ENCODE data around the gene PAM.
A peak's percentile ranks its signal among the peaks of the same experiment; 100 is the strongest.

The PAM gene

DNA sequence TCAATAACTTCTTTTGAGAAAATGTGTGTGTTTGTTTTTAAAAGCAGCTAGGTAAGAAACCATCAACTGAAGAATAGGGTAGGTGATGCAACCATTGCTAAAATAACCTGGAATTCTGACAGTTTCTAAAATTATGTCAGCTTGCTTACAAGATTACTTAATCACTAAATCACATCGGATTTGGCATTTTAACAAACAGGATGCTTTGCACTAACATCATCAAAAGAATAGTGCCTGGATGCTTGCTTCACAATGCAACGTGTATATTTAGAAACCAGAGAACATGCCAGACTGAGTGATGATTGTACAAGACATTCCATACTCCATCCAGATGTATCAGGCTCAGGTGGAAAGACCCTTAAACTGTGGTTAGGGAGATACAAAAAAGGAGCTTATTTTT, 43.9 kb downstream of the PAM start:
- TF ChIP-seq POU2F2 (IDR thresholded peaks at IDR 0.05; ENCODE audit: low read depth, low read length) (no peak), POLR2A (IDR thresholded peaks at IDR 0.05; ENCODE audit: low read depth, low read length) (no peak), PAX5 (IDR thresholded peaks at IDR 0.05; ENCODE audit: insufficient read depth, low read length, severe bottlenecking) (no peak), POLR2AphosphoS5 (IDR thresholded peaks at IDR 0.05; ENCODE audit: low read depth, low read length) (no peak), TAF1 (IDR thresholded peaks at IDR 0.05; ENCODE audit: low read depth, low read length) (no peak), SPI1 (IDR thresholded peaks at IDR 0.05; ENCODE audit: low read depth, low read length) (no peak)
- FAIRE-seq (no peak), DNase-seq (ENCODE audit: insufficient read length, low spot score) (no peak)

DNA sequence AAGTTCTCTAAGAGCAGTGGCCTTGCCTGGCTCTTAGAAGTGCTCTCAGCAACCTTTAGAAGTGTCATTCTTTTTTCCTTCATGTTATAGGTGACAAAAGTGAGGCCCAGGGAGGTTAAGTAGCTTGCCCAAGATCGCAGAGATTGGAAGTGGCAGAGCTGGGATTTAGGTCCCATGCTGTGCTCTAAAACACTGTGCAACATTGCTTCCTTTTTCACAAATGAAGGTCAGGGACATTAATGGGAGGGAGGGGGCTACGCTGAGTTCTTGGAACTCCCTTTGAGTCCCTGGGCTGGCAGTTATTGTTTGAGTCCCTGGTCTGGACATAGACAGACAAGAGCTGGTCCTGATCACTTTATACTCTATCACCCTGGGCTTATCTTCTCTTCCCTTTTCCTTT, 45.3 kb downstream of the PAM start:
- TF ChIP-seq TAF1 (IDR thresholded peaks at IDR 0.05; ENCODE audit: low read depth, low read length) (no peak), SPI1 (IDR thresholded peaks at IDR 0.05; ENCODE audit: low read depth, low read length) (no peak), POU2F2 (IDR thresholded peaks at IDR 0.05; ENCODE audit: low read depth, low read length) (no peak), POLR2AphosphoS5 (IDR thresholded peaks at IDR 0.05; ENCODE audit: low read depth, low read length) (no peak), PAX5 (IDR thresholded peaks at IDR 0.05; ENCODE audit: insufficient read depth, low read length, severe bottlenecking) (no peak)
- DNase-seq (ENCODE audit: insufficient read length, low spot score) (no peak), FAIRE-seq (no peak)

DNA sequence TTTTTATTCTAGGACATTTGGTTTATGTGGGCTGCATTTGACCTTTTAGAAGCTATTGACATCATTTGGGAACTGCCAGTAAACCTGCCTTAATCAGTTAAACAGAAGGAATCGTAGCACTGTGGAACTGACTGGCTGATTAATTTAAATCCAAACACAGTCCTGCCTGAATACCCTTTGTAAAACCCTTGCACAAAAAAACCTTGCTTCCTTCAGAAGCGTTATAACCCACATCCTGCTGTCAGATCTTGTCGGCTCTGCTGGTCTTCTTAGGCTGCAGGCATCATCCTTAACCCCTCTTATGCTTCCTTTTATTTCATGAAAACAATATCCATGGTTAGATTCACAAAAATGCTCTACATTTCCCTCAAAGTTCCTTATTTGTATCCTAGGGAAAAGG, 46.3 kb downstream of the PAM start:
- FAIRE-seq (no peak), DNase-seq (ENCODE audit: insufficient read length, low spot score) (no peak)
- no peak for TF ChIP-seq SPI1 (IDR thresholded peaks at IDR 0.05; ENCODE audit: low read depth, low read length)
- no peak for TF ChIP-seq POU2F2 (IDR thresholded peaks at IDR 0.05; ENCODE audit: low read depth, low read length)
- no peak for TF ChIP-seq POLR2AphosphoS5 (IDR thresholded peaks at IDR 0.05; ENCODE audit: low read depth, low read length)
- TF ChIP-seq POLR2A (IDR thresholded peaks at IDR 0.05; ENCODE audit: low read depth, low read length), result no peak
- TF ChIP-seq PAX5 (IDR thresholded peaks at IDR 0.05; ENCODE audit: insufficient read depth, low read length, severe bottlenecking), result no peak
- TF ChIP-seq TAF1 (IDR thresholded peaks at IDR 0.05; ENCODE audit: low read depth, low read length), result no peak

DNA sequence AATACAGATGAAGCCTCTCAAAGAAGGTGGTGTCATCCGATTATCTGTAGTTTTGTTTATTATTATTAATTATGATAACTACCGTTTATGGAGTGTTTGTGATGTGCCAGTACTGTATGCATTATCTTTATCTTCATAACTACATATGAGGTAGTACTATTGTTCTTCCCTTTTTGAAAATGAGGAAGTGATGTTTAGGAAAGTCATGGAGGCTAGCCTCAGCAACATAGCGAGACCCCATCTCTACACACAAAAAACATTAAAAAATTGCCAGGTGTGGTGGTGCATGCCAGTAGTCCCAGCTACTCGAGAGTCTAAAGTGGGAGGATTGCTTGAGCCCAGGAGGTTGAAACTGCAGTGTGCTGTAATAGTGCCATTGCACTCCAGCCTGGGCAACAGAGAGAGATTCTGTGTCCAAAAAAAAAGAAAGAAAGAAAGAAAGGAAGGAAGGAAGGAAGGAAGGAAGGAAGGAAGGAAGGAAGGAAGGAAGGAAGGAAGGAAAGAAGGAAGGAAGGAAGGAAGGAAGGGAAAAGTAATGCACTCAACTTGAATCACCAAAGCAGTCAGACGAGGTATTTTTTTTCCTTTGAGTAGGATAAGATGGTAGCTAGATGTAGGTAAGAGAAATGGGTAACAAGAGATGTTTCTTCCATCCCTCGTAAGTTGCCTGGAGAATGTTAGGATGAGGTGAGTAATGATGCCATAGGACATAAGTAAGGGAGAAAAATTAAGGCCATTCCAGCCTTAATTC, 47.8 kb downstream of the PAM start:
- TF ChIP-seq PAX5 (IDR thresholded peaks at IDR 0.05; ENCODE audit: insufficient read depth, low read length, severe bottlenecking) (no peak), SPI1 (IDR thresholded peaks at IDR 0.05; ENCODE audit: low read depth, low read length) (peak; percentile 80)
- DNase-seq (ENCODE audit: insufficient read length, low spot score), result no peak
- FAIRE-seq, result no peak

DNA sequence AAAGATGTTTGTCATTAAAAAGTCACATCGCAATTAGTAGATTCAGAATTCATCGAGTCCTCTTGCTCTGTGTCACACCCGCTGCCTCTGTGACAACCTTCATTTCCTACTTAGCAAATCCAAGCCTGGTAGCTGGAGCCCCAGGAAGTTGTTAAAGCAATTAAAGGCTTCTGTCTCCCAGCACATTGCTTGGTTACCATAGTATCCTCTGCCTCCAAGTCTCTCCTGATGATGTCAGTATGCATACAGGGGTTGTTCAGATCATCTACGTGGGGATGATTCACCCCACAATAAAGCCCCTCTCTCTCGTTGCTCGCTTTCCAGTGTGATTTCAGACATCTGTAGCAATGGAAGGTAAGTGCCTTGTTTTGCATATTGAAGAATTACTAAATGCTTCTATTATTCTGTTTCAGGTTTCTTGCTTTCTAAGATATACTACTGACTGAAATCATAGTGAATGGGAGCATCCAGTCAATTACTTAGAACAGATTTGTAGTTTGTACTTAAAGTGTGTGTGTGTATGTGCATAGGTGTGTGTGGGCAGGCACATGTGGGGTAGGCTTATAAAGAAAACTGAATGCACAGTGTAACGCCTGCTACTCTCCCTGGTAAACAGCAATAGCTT, 52.9 kb downstream of the PAM start:
- TF ChIP-seq POLR2AphosphoS5 (IDR thresholded peaks at IDR 0.05; ENCODE audit: low read depth, low read length), result no peak
- no peak for TF ChIP-seq POU2F2 (IDR thresholded peaks at IDR 0.05; ENCODE audit: low read depth, low read length)
- no peak for TF ChIP-seq TAF1 (IDR thresholded peaks at IDR 0.05; ENCODE audit: low read depth, low read length)
- no peak for TF ChIP-seq SPI1 (IDR thresholded peaks at IDR 0.05; ENCODE audit: low read depth, low read length)
- TF ChIP-seq PAX5 (IDR thresholded peaks at IDR 0.05; ENCODE audit: insufficient read depth, low read length, severe bottlenecking), result no peak
- no peak for TF ChIP-seq POLR2A (IDR thresholded peaks at IDR 0.05; ENCODE audit: low read depth, low read length)
- DNase-seq (ENCODE audit: insufficient read length, low spot score) (no peak), FAIRE-seq (no peak)

DNA sequence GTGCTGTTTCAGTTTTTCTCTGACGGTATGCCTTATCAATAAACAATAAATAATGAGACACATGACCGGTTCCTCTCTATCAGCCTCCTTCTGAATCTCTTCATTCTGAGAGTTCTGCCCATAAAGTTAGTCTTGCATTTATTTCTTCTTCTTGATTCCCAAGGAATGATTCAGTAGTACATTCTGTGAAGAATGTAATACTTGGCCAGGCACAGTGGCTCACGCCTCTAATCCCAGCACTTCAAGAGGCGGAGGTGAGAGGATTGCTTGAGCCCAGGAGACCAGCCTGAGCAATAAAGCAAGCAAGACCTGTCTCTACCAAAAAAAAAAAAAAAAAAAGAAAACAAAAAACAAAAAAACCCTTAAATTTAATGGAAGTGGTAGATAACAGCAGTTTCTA, 53.9 kb downstream of the PAM start:
- no peak for FAIRE-seq
- DNase-seq (ENCODE audit: insufficient read length, low spot score), result no peak
- no peak for TF ChIP-seq POU2F2 (IDR thresholded peaks at IDR 0.05; ENCODE audit: low read depth, low read length)
- TF ChIP-seq TAF1 (IDR thresholded peaks at IDR 0.05; ENCODE audit: low read depth, low read length), result no peak
- no peak for TF ChIP-seq POLR2A (IDR thresholded peaks at IDR 0.05; ENCODE audit: low read depth, low read length)

DNA sequence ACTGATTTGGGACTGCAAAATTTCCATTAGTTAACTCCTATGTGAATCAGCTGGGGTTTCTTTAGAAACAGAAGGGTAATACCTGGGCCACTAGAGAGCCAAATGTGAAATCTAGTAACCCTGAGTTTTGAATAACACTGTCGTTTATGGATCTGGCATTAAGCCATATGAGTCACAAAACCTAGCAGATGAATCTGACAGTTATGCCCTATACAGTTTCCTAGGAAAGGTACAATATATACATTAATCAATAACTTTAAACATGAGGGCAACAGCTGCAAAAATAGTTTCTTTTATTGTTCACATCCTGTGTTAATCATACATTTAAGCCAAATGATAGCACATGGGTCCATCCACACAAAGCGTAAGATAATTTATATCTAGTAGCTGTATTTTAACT, 56.9 kb downstream of the PAM start:
- no peak for DNase-seq (ENCODE audit: insufficient read length, low spot score)
- no peak for FAIRE-seq
- no peak for TF ChIP-seq POLR2AphosphoS5 (IDR thresholded peaks at IDR 0.05; ENCODE audit: low read depth, low read length)

DNA sequence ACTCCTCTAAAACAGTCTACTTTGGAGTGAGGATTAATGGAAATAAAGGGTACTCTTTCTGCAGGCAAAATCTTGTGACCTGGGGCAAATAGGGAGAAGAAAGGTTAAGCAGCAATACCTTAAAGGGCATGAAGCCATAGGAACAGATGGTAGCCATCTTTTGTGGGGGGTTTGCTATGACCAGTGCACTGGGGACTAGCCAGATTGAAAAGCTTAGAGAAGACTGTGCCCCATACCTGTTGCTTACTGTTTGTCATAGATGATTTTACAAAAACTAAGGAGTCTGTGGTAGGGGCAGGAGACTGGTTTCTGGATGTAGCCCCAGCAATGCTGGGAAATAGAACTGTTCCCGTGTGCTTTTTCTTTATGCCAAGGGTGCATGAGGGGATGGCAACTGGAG, 58.6 kb downstream of the PAM start:
- TF ChIP-seq POLR2A (IDR thresholded peaks at IDR 0.05; ENCODE audit: low read depth, low read length) (no peak), POU2F2 (IDR thresholded peaks at IDR 0.05; ENCODE audit: low read depth, low read length) (no peak), SPI1 (IDR thresholded peaks at IDR 0.05; ENCODE audit: low read depth, low read length) (no peak), TAF1 (IDR thresholded peaks at IDR 0.05; ENCODE audit: low read depth, low read length) (no peak), PAX5 (IDR thresholded peaks at IDR 0.05; ENCODE audit: insufficient read depth, low read length, severe bottlenecking) (no peak), POLR2AphosphoS5 (IDR thresholded peaks at IDR 0.05; ENCODE audit: low read depth, low read length) (no peak)
- FAIRE-seq (no peak), DNase-seq (ENCODE audit: insufficient read length, low spot score) (no peak)

DNA sequence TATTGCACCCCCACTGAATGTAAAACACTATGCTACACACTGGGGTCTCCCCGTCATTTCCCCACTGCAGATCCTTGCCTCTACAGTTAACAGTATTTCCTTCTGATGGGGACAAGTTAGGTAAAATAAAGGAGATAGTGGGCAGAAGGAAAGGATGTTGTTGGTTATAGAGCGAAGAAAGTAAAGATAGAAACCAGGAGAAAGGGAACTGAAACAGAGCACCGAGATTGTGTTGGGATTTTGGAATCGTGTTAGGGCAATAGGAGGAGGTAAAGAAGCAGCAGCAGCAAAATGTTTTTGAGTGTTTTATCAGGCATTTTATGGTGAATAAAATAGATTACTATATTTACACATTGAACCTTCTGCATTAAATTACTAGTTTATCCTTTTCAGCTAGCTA, 60.0 kb downstream of the PAM start:
- FAIRE-seq (peak; percentile 52), DNase-seq (ENCODE audit: insufficient read length, low spot score) (no peak)
- TF ChIP-seq TAF1 (IDR thresholded peaks at IDR 0.05; ENCODE audit: low read depth, low read length), result no peak
- peak; percentile 87 for TF ChIP-seq SPI1 (IDR thresholded peaks at IDR 0.05; ENCODE audit: low read depth, low read length)

DNA sequence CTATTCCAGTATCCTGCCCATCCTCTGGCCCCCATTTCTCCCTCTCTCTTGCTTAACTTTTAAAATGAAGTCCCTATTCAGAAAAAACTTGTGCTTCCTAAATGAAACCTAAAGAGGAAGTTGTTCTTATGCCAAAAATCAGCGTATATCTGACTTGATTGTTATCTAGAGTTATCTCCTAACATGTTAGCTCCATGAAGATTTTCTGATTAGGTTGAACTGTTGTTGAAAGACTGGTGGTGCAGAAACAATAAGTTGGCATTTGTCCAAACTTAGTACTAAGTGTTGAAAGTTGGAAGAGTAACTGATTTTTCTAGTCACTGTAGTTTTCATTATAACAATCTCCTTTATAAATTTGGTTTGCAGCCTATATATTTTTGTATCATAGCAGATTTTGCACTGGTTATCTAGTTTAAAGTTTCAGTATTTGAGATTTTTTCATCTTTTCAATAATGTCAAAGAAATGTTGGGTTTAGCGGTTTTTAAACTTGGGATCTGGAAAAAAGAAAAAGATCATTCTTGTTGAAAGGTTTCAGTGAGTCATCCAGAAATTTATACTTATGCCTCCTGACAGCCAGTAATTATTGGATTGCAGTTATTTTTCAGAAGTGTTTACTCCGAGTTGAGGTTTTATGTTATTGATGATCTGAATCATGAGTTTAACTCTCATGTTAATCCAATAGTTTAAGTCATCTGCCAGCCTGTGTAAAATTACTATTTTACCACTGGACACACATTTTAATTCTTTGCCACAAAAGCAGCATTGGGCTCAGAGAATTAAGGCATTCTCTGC, 60.6 kb downstream of the PAM start:
- TF ChIP-seq SPI1 (IDR thresholded peaks at IDR 0.05; ENCODE audit: low read depth, low read length) (no peak), TAF1 (IDR thresholded peaks at IDR 0.05; ENCODE audit: low read depth, low read length) (no peak), POLR2AphosphoS5 (IDR thresholded peaks at IDR 0.05; ENCODE audit: low read depth, low read length) (no peak), POLR2A (IDR thresholded peaks at IDR 0.05; ENCODE audit: low read depth, low read length) (no peak), PAX5 (IDR thresholded peaks at IDR 0.05; ENCODE audit: insufficient read depth, low read length, severe bottlenecking) (no peak), POU2F2 (IDR thresholded peaks at IDR 0.05; ENCODE audit: low read depth, low read length) (no peak)
- DNase-seq (ENCODE audit: insufficient read length, low spot score) (no peak), FAIRE-seq (no peak)

All from GM12891 (cell line).